HEK293 (cell line): ENCODE measurements around the gene GUCA1A.

Source experiments
- CTCF ChIA-PET: fragments of 350-600 bp; formaldehyde crosslinking; extraction: SDS; loops from one replicate; lab custom pipeline; 2021; ENCODE audit warnings: antibody characterized with exemption; lab: Yijun Ruan, JAX
- POLR2A ChIA-PET: fragments of 300-600 bp; formaldehyde crosslinking; extraction: SDS; loops from one replicate; lab custom pipeline; 2020; ENCODE audit warnings: antibody characterized with exemption, inconsistent platforms; lab: Yijun Ruan, JAX
- H3K27ac ChIP-seq: fragments of 200-500 bp; sonication (Bioruptor generic); 2 replicates; pipeline ENCODE4 v1.5.1; 2014; ENCODE audit warnings: low read depth, low read length, control low read depth, inconsistent platforms; ENCODE audit errors: extremely low read depth
- H3K36me3 ChIP-seq, 2 experiments: fragments of 200-500 bp in 1 of 2; sonication (Bioruptor generic) in 1 of 2; 1 replicate in 1 of 2; 2 replicates in 1 of 2; pipeline ENCODE4 v1.5.1; 2014 to 2017; ENCODE audit warnings: inconsistent platforms in 2 of 2, low read length in 2 of 2; ENCODE audit not compliant: control insufficient read depth in 2 of 2, insufficient read depth in 1 of 2
- H3K4me1 ChIP-seq: fragments of 200-500 bp; sonication (Bioruptor generic); 2 replicates; pipeline ENCODE4 v1.5.1; 2014; ENCODE audit warnings: mild to moderate bottlenecking, low read length, inconsistent platforms; ENCODE audit not compliant: control insufficient read depth, insufficient read depth
- H3K4me3 ChIP-seq: 2 replicates; pipeline ENCODE4 v1.5.1; 2011; ENCODE audit warnings: low read depth, mild to moderate bottlenecking, control low read depth, low read length, moderate library complexity
- H3K9me3 ChIP-seq: fragments of 200-500 bp; sonication (Bioruptor generic); 2 replicates; pipeline ENCODE4 v1.5.1; 2014; ENCODE audit warnings: low read depth, low read length, inconsistent platforms; ENCODE audit not compliant: control insufficient read depth, insufficient read depth
- BCL11B ChIP-seq: fragments of 450-650 bp; formaldehyde crosslinking; IDR thresholded peaks from 2 replicates; pipeline ENCODE4 v1.5.1; 2016; ENCODE audit warnings: low read depth, missing biosample characterization, missing genetic modification characterization
- GLI2 ChIP-seq: fragments of 450-650 bp; formaldehyde crosslinking; IDR thresholded peaks from 2 replicates; pipeline ENCODE4; 2017; ENCODE audit warnings: missing biosample characterization, missing genetic modification characterization, low read depth, borderline replicate concordance
- MZF1 ChIP-seq: fragments of 450-650 bp; formaldehyde crosslinking; IDR thresholded peaks from 2 replicates; pipeline ENCODE4 v1.5.1; 2017; ENCODE audit warnings: missing biosample characterization, missing genetic modification characterization, borderline replicate concordance
- PRDM2 ChIP-seq: fragments of 450-650 bp; formaldehyde crosslinking; IDR thresholded peaks from 2 replicates; pipeline ENCODE4 v1.5.1; 2016; ENCODE audit warnings: missing biosample characterization, missing genetic modification characterization, borderline replicate concordance
- SP3 ChIP-seq: fragments of 450-650 bp; formaldehyde crosslinking; IDR thresholded peaks from 2 replicates; pipeline ENCODE4 v1.5.1; 2016; ENCODE audit warnings: missing biosample characterization, missing genetic modification characterization
- YY1 ChIP-seq: fragments of 450-650 bp; formaldehyde crosslinking; IDR thresholded peaks from 2 replicates; pipeline ENCODE4 v1.5.1; 2018; ENCODE audit warnings: missing biosample characterization, missing genetic modification characterization
- YY2 ChIP-seq: fragments of 450-650 bp; formaldehyde crosslinking; IDR thresholded peaks from 2 replicates; pipeline ENCODE4 v1.5.1; 2016; ENCODE audit warnings: missing biosample characterization, missing genetic modification characterization
- ZBTB20 ChIP-seq: fragments of 450-650 bp; formaldehyde crosslinking; IDR thresholded peaks from 2 replicates; pipeline ENCODE4 v1.5.1; 2016; ENCODE audit warnings: missing biosample characterization, missing genetic modification characterization
- ZBTB48 ChIP-seq: fragments of 450-650 bp; formaldehyde crosslinking; IDR thresholded peaks from 2 replicates; pipeline ENCODE4 v1.5.1; 2016; ENCODE audit warnings: missing biosample characterization, missing genetic modification characterization
- ZBTB49 ChIP-seq: fragments of 450-650 bp; formaldehyde crosslinking; IDR thresholded peaks from 2 replicates; pipeline ENCODE4 v1.5.1; 2016; ENCODE audit warnings: missing biosample characterization, missing genetic modification characterization, low read depth
- ZFP69B ChIP-seq: fragments of 450-650 bp; formaldehyde crosslinking; IDR thresholded peaks from 2 replicates; pipeline ENCODE4 v1.5.1; 2016; ENCODE audit warnings: missing biosample characterization, missing genetic modification characterization
- ZNF174 ChIP-seq: fragments of 450-650 bp; formaldehyde crosslinking; IDR thresholded peaks from 2 replicates; pipeline ENCODE4 v1.5.0; 2017; ENCODE audit warnings: missing biosample characterization, mild to moderate bottlenecking, missing genetic modification characterization
- ZNF2 ChIP-seq: fragments of 450-650 bp; formaldehyde crosslinking; IDR thresholded peaks from 2 replicates; pipeline ENCODE4 v1.5.1; 2016; ENCODE audit warnings: missing biosample characterization, missing genetic modification characterization
- ZNF211 ChIP-seq: fragments of 450-650 bp; formaldehyde crosslinking; IDR thresholded peaks from 2 replicates; pipeline ENCODE4 v1.5.1; 2016; ENCODE audit warnings: low read depth, missing biosample characterization, missing genetic modification characterization
- ZNF324 ChIP-seq: fragments of 450-650 bp; formaldehyde crosslinking; IDR thresholded peaks from 2 replicates; pipeline ENCODE4 v1.5.1; 2016; ENCODE audit warnings: missing biosample characterization, missing genetic modification characterization
- ZNF37A ChIP-seq: fragments of 450-650 bp; IDR thresholded peaks from 2 replicates; pipeline ENCODE4 v1.5.1; 2018; ENCODE audit warnings: missing biosample characterization, missing genetic modification characterization
- ZNF433 ChIP-seq: fragments of 450-650 bp; formaldehyde crosslinking; IDR thresholded peaks from 2 replicates; pipeline ENCODE4 v1.5.1; 2016; ENCODE audit warnings: missing biosample characterization, missing genetic modification characterization, low read depth
- ZNF518A ChIP-seq: fragments of 450-650 bp; formaldehyde crosslinking; conservative IDR thresholded peaks from 2 replicates; pipeline ENCODE4 v1.5.1; 2016; ENCODE audit warnings: low read depth, missing biosample characterization, missing genetic modification characterization
- ZNF600 ChIP-seq: fragments of 450-650 bp; formaldehyde crosslinking; IDR thresholded peaks from 2 replicates; pipeline ENCODE4 v1.5.1; 2016; ENCODE audit warnings: missing biosample characterization, missing genetic modification characterization
- ZNF626 ChIP-seq: fragments of 450-650 bp; sonication (Bioruptor Pico); formaldehyde crosslinking; IDR thresholded peaks from 2 replicates; pipeline ENCODE4 v1.5.1; 2018; ENCODE audit warnings: missing biosample characterization, missing genetic modification characterization, inconsistent platforms
- ZNF692 ChIP-seq: fragments of 450-650 bp; formaldehyde crosslinking; IDR thresholded peaks from 2 replicates; pipeline ENCODE4 v1.5.1; 2016; ENCODE audit warnings: missing biosample characterization, missing genetic modification characterization
- ZNF776 ChIP-seq: fragments of 450-650 bp; formaldehyde crosslinking; IDR thresholded peaks from 2 replicates; pipeline ENCODE4 v1.5.0; 2017; ENCODE audit warnings: missing biosample characterization, missing genetic modification characterization, borderline replicate concordance
- ZSCAN23 ChIP-seq: fragments of 450-650 bp; formaldehyde crosslinking; IDR thresholded peaks from 2 replicates; pipeline ENCODE4 v1.5.1; 2016; ENCODE audit warnings: missing biosample characterization, missing genetic modification characterization

The GUCA1A gene

GRCh38 chr6:42165016-42165415 lies 8.1 kb upstream of the GUCA1A start (continued):
- no peak for TF ChIP-seq PRDM2 (tag by site-specific recombination)
- TF ChIP-seq ZSCAN23 (tag by site-specific recombination) = no peak
- TF ChIP-seq ZBTB20 (tag by site-specific recombination) = no peak
- TF ChIP-seq YY2 (tag by site-specific recombination) = no peak
- no peak for TF ChIP-seq GLI2 (tag by site-specific recombination)
- TF ChIP-seq ZNF174 (tag by site-specific recombination) = no peak
- no peak for TF ChIP-seq ZNF518A
- TF ChIP-seq BCL11B = no peak
- TF ChIP-seq ZNF324 (tag by site-specific recombination) = no peak
- no peak for TF ChIP-seq ZNF37A (tag by site-specific recombination)
- TF ChIP-seq ZBTB48 (tag by site-specific recombination) = no peak
- TF ChIP-seq ZNF2 = no peak
- no peak for TF ChIP-seq YY1 (tag by site-specific recombination)

- H3K27ac ChIP-seq = no peak overlapping the region
- ChIA-PET CTCF (interaction anchor here (0.6 to 5.3 kb wide), 17 partner anchors 9 to 711 kb away, joined by 3 to 46 read pairs (median 5); no protein-coding TSS in a partner anchor), POLR2A (no interaction called here)
- H3K36me3 ChIP-seq = no peaks in the 10 kb centered on the region
- no peak overlapping the region for H3K4me3 ChIP-seq
- no peaks in the 10 kb centered on the region for H3K9me3 ChIP-seq
- no peaks in the 10 kb centered on the region for H3K4me1 ChIP-seq
- TF ChIP-seq ZBTB49 (tag by site-specific recombination) = no peak
- TF ChIP-seq MZF1 = peak; percentile 27; the same call in 1 of the 2 replicates
- TF ChIP-seq ZNF600 = 0 out of 2 replicates have a peak, but pooled peaks have one; percentile 50
- no peak for TF ChIP-seq ZNF626 (tag by site-specific recombination)
- no peak for TF ChIP-seq ZNF776 (tag by site-specific recombination)
- TF ChIP-seq ZFP69B (tag by site-specific recombination) = no peak
- no peak for TF ChIP-seq ZNF433
- TF ChIP-seq ZNF692 (tag by site-specific recombination) = no peak
- no peak for TF ChIP-seq ZNF211
- TF ChIP-seq SP3 (tag by site-specific recombination) = no peak
Measured at GRCh38 chr6:42166444-42167141, 6.6 kb upstream of the GUCA1A start.
